GM18909 (cell line): ENCODE data around the gene BCAT1.
"Not testable (repeated sequence)": the region's sequence is repeated elsewhere in the genome, so short reads cannot be mapped to it uniquely, and the experiment has no call there.

Experiments
- ATAC-seq: cut with Tn5 transposase; IDR thresholded peaks from one replicate; pipeline ENCODE4 v1.9.1; 2021; ENCODE audit warnings: mild to moderate bottlenecking; ENCODE audit not compliant: unreplicated experiment, poor library complexity

Gene BCAT1

DNA sequence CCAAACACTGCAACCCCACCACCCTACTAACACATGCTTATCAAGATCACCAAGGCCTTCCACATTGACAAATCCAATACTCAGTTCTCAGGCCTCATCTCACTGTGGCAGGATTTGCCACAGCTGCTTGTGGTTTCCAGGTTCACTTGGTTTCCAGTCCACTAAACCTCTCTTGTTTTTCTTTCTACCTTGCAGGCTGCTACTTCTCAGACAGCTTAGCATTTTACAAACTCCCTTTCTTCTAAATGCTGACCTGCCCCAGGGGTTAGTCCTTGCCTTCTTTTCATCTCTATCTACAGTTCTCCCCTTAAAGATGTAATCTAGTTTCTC lies 84.1 kb downstream of the BCAT1 start:
- ATAC-seq: peak; percentile 42

DNA sequence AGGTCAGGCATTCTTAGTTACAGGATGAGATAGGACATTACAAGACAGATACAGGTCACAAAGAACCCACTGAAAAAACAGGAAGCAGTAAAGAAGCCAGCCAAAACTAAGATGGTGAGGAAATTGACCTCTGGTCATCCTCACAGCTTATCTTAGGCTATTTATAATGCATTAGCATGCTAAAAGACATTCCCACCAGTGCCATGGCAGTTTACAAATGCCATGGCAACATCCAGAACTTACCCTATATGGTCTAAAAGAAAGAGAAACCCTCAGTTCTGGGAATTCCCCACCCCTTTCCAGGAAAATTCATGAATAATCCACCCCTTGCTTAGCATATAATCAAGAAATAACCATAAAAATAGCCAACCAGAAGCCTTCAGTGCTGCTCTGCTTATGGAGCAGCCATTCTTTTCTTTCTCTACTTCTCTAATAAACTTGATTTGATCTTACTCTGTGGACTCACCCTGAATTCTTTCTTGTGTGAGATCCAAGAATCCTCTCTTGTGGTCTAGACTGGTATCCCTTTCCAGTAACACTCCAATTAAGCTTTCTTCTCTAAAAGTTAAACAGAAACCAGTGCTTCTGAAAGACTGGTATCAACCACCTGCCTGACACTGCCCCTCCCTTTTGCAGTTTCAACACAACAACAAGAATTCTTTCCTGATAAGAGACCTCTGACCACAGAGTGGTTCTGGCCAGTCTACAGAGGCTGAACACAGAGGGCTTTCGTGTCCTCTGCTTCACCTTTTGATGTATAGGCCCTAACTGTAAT lies 86.9 kb downstream of the BCAT1 start:
- no peak for ATAC-seq

DNA sequence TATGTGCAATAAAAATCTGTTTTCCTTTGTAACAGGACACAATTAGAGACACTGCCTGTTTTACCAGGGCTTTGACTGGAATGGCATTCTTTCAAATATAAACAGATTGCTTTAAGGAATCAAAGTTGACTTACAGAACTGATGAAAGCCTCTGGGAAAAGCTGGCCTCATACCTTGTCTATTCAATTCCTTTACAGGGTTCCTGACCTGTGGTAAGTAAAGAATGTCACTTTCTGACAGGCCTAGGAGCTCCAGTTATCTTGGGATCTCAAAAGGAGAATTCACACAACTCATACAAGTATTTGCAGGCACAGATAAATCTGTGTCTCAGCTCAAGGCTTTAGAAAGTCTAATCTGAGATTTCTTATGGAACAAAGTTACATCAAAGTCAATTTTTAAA lies 88.4 kb downstream of the BCAT1 start:
- ATAC-seq: no peak

DNA sequence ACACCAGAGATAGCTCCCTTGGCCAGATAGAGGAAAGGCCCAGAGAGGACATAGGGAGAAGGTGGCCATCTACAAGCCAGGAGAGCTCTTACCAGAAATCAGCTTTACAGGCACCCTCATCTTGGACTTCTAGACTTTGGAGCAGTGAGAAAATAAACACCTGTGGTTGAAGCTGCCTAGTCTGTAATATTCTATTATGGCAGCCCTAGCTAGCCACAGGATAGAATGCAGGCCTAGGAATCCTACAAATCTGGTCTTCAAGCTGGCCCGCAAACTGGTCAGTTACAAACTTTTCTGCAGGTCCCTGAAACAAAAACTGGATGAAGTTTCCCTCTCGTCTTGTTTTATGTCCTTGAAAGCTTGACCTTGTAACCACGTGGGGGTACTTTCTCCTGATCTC lies 92.4 kb downstream of the BCAT1 start:
- no peak for ATAC-seq

DNA sequence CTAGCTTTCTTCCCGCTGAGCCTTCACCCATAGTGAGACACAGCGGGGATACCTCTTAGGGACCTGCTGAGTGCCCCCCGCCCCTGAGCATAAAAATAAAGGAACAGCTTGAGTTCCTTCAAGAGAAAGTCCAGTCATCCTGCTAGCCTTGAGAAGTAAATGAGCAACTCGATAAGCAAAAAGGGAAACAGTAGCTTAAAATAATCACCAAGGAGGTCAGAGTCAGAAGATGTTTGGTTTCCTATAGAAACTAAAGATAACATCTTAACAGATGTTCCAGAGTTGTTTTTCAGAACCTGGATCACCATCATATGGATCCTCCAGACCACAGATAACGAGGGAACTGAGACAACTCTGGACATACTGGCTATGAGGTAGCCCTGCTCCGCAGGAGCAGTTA lies 94.0 kb downstream of the BCAT1 start:
- no peak for ATAC-seq

DNA sequence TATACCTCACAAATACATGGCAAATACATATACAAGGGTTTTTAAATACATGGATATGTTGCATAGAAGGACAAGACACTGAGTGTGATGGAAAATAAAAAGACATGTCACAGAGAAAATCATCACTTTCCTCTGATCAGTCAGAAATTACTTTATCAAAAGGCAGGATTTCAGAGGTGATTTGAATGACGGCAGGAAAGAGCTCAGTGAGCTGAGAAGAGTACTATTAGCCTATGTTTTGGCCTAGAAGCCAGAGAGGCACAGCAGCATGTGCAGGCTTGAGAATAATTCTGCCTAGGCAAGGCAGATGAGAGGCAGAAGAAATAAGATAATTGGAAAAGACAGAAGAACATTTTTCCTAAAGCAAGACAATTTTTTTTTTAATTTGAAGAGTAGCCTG lies 94.9 kb downstream of the BCAT1 start:
- no peak for ATAC-seq

DNA sequence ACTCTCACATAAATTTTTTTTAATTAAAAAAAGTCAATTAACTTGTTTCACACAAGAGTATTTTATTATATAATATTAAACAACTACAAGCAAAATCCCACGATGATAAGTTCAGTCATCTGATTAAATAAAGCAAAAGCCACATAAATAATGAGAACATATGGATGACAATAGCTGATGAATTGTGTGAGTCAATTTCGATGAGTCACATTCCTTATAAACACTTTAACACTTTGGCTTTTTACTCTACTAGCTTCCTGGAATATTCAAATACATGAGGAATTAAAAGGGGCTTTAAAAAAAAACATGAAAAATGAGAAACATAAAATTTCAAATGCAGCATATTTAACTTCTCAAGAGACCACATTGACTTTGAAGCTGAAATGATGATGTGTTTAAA lies 95.3 kb downstream of the BCAT1 start:
- no peak for ATAC-seq

DNA sequence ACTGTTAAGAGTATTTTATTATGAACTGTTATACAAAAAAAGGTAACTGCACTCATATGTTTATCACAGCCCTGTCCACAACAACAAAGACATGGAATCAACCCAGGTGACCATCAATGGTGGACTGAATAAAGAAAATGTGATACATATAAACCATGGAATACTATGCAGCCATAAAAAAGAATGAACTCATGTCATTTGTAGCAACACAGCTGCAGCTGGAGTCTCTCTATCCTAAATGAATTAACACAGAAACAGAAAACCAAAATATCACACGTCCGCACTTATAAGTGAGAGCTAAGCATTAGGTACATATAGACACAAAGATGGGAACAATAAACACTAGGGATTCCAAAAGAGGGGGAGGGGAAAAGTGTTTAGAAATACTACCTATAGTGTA lies 95.8 kb downstream of the BCAT1 start:
- no peak for ATAC-seq

DNA sequence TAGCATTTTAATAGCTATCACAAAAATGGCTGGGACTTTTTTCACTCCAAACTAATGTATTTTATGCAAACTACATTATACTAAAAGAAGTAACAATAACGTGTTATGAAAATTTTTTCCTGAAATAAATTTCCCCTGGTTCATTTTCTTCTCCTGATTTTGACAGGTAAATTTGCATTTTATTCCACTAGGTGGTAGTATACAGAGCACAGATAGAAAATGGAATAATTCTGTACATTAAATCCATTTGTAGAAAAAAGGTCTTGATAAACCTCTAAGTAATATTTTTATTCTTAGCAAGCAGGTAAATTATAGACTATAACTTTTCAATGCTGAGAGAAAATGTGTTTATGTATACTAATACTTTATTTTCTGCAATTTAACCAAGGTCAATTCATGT lies 96.5 kb downstream of the BCAT1 start:
- ATAC-seq: no peak

DNA sequence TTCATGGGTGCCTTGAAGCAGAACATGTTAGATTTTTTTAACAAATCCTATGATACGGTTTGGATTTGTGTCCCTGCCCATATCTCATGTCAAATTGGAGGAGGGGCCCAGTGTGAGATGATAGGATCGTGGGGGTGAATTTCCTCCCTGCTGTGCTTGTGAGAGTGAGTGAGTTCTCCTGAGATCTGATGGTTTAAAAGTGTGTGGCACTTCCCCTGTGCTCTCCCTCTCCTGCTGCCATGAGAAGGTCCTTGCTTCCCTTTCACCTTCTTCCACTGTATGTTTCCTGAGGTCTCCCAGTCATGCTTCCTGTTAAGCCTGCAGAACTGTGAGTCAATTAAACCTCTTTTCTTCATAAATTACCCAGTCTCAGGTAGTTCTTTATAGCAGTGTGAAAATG lies 97.0 kb downstream of the BCAT1 start:
- not testable (repeated sequence) for ATAC-seq

DNA sequence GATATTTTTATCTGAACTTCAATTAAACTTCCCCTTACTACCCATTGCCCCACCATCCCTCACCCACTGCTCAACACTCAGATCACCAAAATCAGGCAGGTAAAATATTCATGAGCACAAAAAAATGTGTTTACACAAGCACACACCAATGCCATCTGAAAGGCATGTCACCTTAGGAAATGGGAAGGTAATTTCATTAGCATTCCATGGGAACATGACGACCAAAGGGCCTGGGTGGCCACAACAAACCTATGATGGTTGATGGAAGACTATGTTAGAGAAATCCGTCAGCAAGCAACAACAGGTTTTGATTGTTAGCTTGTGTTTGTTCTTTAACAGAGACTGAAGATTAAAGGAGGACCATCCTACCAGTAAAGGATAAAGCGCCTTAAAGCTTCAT lies 97.6 kb downstream of the BCAT1 start:
- ATAC-seq: no peak

DNA sequence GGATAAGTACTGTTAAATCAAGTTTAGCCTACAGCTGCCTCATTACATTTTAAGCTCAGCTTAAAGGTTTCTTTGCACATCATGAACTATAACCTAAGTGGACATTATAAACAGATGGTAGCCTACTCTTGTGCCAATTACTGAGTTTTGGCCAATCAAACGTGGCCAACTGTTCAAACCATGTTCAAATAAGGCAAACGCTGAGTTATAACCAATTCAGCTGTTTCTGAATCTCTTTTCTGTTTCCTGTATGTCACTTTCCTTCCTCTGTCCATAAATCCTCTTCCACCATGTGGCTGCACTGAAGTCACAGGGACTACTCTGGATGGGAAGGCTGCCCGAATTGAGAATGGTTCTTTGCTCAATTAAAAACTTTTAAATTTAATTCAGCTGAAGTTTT lies 98.4 kb downstream of the BCAT1 start:
- no peak for ATAC-seq

DNA sequence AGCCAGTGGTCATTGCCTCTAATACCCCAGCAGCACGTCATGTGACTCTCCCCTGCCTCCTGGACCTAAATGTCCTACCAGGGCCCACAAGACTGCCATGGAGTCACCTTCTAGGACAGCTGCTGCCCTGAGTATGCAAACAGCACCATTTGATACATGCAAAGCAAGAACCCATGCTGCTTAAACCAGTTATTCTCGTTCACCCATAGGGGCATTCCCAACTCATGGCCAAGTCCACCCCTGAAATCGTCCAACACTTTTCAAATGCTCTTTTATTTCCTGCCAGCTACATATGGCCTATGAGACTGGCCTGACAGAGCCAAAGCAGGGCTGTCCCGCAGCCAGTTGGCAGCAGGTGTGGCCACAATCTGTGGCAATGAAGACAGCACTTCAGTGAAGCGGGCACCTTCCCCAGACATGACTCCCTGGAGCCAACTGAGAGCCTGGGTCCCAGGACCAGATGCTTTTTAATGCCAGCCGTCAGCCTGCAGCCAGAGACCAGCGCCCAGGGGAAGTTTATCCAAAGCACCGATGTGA lies 99.9 kb downstream of the BCAT1 start:
- ATAC-seq: no peak

DNA sequence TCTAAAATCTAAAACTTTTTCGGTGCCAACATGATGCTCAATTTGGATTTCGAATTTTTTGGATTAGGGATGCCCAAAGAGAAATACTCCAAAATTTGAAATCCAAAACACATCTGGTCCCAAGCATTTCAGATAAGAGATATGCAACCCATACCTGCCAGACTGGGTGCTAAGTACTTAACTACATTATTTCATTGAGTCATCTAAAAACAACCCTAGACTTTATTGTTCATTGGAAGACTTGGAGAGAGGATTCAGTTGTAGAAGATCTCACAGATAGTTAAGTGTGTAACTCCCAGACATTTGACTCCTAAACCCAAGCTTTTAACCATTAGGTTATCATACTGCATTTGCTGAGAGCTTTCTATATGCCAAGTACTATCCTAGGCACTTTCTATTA lies 102.2 kb downstream of the BCAT1 start:
- ATAC-seq: no peak

DNA sequence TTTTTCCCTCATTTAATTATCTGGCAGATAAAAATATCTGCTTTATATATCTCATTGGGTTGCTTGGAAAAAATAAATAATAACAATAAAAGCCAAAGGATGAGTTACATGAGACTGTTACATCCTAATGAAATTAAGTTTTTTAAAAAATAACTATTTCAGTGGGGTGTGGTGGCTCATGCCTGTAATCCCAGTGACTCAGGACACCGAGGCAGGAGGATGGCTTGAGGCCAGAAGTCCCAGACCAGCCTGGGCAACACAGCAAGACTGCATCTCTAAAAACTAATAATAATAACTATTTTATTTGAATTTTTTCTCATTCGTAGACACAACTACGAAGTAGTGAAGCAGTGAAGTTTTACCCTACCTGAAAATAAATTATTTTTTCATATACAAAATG lies 103.3 kb downstream of the BCAT1 start:
- ATAC-seq: no peak

DNA sequence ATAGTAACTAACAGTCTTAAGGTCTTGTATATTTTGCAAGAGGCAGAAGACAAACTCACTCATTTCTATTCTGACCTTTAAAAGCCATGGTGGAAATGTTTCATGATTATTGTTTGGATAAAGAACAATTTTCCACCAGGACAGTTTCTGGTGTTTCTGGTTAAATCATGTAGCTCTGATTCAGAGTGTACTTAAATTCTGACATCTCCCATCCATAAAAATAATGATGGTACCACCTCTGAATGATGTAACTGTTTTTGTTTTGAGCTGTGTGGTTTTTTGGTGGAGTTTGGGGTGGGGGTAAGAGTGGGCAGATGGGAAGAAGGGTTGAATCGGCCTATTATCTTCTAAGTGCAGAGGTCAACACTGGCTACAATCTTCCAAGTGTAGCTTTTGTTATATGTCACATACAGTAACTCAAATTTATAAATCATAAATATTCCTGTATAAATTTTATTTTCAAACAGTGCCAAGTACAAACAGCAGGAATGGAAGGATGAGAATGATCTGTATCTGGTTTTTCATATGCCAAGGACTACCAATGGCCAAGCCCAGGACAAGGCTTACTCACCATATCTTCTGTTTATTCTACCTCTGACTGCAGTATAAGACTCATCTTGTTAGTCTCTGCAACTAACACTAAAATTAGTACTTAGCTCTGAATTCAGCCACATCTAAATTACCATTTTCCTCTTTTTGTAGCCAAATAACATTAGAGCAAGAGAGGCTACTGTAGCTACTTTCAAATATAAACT lies 108.7 kb downstream of the BCAT1 start:
- no peak for ATAC-seq

DNA sequence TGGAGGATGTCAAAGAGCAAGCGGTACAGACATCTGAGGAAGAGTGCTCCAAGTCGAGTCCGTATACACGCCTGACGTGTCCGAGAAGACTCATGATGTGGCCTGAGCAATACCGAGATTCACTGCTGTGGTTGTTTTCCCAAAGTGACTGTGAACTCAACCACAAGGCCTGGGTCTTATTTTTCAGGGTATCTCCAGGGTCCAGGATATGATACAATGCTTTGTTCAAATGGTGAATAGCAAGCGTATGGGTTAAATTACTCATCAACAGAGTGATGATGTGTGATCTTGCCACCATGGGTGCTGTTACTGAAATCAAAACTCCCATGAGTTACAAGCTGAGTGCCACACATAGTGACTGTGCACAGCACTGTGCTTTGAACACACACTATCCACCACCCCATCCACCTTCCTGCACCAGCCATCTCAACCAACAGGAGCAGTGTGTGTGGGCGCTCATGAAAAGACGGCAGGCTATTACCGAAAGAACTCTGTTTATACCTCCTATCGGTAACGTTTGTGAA lies 109.6 kb downstream of the BCAT1 start:
- peak; percentile 91 for ATAC-seq

DNA sequence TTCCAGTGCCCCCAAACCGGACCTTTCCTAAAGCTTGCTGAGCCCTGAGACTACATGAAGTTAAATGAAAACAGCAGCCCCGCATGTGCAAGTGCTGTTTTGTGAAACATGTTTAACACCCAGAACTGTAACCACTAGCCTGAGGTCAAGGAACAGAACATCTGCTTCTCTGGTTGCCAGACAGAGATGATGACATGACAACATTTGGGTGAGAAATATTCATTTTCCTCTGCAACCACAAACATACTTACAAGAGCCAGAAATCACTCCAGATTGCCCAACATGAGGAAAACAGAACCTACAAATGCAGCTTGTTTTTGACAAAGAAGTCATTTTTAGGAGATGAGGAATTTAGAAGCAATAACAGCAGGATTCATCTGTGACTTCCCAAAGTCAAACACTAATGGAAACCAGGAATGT lies 110.4 kb downstream of the BCAT1 start:
- peak; percentile 50 for ATAC-seq

DNA sequence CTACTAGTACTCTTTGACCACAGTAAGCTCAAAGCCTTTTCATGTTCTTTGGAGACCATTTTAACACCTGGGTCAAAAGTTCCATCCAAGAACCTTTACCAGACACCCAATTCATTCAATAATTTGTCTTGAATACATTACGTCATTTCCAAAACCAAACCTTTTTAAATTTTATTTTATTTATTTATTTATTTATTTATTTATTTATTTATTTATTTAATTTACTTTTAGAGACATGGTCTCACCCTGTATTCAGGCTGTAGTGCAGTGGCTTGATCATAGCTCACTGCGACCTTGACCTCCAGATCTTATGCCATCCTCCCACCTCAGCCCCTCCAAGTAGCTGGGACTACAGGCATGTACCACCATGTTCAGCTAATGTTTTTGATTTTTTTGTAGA lies 113.5 kb downstream of the BCAT1 start:
- no peak for ATAC-seq

DNA sequence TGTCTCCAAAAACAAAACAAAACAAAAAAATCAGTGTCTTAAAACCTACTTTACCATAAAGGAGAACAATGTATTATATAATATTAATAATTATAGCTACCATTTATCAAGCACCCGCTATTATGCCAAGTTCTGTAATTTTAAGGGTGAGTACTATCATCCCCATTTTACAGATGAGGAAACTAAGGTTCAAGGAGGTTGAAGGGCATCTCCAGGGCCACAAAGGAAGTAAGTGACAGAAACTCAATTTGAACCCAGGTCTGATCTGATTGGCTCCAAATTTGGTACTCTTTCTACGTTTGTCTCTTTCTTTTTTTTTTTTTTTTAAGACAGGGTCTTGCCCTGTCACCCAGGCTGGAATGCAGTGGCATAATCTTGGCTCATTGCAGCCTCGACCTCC lies 115.4 kb downstream of the BCAT1 start:
- ATAC-seq: no peak

DNA sequence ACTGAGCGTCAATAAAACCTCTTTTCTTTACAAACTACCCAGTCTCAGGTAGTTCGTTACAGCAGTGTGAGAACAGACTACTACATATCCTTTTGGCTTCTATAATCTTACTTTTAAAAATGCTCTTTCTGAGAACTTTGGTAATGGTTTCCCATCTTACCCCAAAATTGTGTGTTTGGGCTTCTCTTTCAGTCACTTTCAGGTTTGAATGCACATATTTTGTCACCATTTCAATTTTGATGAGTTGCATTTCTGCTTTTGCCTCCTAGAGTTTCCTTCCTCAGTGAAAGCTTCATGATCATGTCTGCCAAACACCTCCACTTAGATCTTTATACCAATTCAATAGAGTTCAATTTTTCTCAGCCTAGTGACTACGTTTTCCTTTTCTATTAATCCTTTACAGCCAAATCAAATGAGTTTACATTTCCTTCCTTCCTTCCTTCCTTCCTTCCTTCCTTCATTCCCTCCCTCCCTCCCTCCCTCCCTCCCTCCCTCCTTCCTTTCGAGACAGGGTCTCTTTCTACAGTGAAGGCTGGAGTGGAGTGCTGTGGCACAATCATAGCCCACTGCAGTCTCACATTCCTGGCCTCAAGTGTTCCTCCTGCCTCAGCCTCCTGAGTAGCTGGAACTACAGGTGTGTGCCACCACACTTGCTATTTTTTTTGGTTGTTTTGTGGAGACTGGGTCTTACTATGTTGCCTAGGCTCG lies 124.9 kb downstream of the BCAT1 start:
- ATAC-seq: no peak
